GM21619 (cell line): Measurements from ENCODE around the gene SEMA6A.
"Not testable (repeated sequence)": the region's sequence is repeated elsewhere in the genome, so short reads cannot be mapped to it uniquely, and the experiment has no call there.

Source experiments
- ATAC-seq: cut with Tn5 transposase; IDR thresholded peaks from one replicate; pipeline ENCODE4 v1.9.1; 2021; ENCODE audit not compliant: unreplicated experiment

SEMA6A gene

DNA sequence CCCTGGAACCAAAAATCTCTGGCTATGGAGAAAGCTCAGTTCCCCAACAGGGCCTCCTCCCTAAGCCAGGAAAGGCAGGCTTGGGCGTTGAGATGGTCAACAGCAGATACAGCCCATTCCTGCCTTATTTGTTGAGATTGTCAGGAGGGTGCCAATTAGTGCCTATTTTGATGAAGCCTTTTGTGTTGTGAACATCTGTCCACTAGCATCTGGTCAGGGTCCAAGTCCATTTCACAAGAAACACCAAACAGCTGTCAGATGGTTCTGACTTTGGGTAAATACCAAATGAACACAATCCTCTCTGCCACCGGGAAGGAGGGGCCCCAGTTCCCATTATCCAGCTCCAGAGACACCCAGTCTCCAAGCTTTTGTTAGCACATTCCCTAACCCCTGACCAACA, 19.9 kb downstream of the SEMA6A start:
- ATAC-seq = no peak

DNA sequence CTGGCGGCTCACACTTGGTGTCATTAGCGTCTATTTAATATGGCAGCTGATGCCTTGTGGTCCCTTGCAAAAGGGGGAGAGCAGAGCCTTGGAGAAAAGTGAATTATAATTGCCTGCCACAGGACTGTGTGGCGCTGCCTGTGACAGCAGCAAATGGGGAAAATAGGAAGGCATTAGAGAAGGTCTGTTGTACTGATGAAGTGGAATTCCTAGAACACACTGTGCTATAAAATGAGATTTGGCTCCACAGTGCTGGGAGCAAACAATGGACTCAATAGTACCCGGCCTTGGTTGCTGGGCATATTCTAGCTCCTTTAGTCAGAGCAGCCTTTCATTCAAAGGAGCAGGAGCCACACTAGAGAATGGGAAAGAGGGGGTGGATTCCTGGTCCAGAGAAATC, 21.3 kb downstream of the SEMA6A start:
- no peak for ATAC-seq

DNA sequence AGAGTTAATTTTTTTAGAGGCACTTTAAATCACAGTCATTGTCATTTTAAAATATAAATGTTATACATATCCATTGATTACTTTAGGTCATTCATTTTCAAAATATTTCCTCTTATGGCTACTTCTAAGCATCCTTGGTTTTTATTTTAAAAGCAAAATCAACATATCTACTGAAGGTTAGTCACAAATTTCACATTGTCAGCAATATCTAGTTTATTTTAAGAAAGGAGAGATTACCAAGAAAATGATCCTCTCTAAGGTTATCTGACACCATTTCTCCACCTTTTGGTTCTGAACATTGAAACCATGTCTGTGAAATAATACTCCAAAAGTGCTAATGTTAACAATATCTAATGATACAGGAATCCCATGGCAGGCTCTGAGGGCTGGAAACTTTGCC, 24.5 kb downstream of the SEMA6A start:
- ATAC-seq = no peak

DNA sequence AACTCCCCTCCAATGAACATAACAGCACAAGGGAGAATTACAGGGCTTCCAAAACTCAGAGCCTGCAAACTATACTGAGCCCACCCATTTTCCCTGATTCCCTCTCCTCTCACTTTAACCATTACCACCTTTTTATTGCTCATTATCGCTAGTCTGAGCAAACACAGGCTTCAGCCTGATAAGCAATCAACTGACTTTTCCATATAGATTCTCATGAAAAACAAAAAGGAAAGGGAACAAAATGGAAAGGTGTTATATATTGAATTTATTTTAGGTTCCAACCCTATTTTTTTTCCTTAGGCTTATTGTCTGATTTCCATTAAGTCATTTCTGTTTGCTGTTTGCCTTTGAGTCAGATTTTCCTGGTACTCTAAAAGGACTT, 27.9 kb downstream of the SEMA6A start:
- no peak for ATAC-seq

DNA sequence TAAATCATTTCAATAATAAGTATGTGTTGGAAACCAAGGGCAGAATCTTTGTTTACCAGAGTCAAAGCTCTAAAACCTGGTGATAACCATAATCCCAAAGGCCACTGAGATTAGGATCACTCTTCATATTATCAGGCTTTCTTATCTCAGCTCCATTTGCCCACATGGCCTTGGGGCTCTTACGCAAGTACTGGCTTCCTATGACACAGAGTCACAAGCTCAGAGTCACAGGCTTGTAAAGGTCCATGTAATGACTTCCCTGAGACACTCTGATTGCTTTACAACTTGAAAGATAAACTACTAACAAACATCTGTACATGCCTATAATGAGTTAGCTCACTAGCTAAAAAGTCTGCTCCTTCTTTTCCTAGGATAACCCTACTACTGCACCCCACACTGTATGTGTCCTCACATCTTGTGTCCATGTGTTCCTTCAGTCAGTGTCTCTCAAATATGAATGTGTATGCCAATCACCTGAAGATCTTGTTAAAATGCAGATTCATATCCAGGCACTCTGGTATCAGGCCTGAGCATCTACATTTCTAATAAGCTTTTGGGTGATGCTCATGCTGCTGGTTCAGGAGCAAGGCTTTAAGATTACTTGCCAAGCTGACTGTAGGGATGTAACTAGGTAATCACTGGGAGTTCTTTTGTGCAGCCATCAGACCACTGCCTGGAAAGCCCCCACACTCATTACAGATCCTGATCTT, 28.4 kb downstream of the SEMA6A start:
- no peak for ATAC-seq

DNA sequence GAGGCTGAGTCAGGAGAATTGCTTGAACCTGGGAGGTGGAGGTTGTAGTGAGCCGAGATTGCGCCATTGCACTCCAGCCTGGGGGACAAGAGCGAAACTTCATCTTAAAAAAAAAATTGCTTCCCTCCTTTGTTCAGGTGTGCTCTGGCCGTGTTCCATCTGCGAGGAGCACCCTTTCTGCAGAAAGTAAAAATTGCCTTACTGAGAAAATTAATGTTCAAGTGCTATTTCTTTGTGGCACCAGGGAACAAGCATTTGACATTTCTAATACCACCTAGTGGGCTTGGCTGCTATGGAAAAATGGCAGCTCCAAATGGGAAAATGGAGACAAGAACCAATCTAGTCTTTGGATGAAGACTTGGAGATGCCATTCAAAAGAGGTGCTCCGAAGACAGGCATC, 29.2 kb downstream of the SEMA6A start:
- not testable (repeated sequence) for ATAC-seq

DNA sequence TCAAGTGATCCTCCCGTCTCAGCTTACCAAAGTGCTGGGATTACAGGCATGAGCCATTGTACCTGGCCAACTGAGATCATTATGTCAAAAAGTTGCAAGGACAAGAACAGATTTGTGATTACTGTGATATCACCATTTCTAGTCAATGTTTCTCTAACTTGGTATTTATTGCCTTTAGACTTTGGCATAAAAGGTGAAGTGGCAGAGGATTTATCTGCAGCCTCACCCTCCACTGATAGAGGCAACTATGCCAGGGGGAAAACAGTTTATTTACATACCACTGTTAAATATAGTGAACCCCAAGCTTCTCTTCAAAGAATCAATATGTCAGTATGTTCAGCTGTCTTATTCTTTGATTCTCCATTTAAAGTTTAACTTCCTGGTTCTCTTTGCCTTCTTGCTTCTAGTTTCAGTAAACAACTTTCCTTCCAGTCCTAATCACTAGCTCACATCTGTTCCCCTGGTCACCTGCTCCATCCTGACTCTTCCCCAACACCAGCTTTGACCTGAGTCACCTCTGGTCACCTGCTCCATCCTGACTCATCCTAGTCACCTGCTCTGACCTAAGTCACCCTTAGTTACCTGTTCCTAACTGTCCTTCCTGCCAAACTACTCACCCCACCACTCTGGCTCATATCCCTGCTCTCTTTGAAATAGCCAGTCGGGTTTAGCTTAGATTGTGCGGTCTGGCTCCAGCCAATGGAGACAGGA, 29.9 kb downstream of the SEMA6A start:
- no peak for ATAC-seq

DNA sequence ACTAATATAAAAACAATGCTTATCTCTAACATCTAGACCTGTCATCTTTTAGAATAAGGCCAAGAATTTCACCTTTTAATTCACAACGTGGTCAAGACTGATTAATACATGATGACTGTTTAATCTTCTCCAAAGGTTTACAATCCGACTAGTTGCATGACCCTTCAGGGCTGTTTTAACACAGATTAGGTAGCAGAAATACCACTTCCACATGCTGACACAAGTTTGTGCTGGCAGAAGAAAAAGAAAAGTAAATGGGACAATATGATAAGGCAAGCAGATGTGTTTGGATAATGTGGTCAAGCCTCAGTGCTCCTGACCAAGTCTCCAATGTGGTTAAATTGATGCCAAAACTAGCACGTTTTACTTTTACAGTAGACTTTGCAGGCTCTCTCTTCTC, 31.1 kb downstream of the SEMA6A start:
- ATAC-seq = no peak

DNA sequence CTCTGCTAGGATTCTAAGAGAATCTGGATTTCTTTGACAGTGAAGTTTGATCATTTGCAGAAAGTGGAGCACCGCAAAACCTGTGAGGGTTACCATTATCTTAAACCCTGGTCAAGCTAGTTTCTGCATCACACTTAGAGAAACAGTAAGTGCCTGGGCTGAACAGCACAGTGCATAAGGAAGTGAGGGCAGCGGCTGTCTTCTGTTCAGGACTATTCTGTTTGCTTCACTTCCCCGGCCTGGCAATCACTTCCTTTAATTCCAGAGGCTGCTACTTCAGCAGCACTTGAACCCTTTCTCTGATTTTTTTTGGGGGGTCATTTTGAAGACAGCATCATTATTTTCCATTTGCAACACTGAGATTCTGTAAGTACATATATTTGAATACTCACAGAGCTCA, 32.0 kb downstream of the SEMA6A start:
- no peak for ATAC-seq

DNA sequence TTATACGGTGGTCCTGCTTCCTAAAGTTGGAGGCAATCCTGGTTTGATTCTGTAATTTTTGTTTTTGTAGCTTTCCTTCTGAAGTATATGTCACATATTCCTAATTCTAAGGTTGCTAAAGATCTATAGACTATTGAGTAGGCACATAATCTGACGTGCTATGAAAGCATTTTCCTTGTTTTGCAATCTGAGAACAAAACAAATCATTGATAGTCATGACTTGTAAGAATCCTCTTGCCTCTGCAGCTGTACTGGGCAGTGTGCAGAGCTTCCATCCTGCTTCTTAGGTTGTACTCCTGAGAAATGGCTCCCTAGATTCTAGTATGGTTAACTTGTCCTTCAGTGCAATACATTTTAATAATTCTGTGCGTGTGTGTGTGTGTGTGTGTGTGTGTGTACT, 35.4 kb downstream of the SEMA6A start:
- no peak for ATAC-seq

DNA sequence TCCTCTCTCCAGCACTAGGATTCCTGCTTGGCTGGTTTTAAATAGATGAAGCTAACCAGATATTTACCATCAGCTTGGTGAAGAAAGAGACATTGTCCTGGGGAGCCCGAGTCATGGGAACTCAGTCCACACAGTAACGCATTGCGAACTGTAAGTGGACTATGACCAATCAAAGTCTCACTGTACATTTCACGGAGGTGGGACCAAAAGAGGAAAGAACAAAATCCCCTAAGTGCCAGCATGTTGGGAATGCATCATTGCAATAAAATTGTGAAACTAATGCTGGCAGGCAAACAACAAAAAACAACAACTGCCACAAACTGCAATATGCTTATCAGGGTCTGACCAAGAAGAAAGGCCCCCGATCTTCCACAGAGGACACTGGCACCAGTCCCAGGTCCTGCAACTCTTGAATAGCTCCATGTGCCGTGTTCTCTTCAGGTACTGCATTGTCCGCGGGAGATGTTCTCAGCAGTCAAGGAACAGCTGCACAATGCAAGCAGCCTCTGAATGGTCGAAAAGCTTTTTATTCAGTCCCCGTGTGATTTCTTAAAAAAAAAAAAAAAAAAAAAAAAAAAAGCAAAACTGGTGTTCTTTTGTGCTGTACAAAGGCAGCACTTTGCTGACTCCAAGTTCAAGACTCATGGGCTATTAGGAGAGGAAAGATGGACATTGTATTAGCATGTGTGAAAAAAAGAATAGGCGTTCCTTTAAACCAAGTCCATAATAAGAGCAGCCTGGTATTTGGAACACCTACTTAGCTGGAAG, 38.1 kb downstream of the SEMA6A start:
- ATAC-seq = no peak

DNA sequence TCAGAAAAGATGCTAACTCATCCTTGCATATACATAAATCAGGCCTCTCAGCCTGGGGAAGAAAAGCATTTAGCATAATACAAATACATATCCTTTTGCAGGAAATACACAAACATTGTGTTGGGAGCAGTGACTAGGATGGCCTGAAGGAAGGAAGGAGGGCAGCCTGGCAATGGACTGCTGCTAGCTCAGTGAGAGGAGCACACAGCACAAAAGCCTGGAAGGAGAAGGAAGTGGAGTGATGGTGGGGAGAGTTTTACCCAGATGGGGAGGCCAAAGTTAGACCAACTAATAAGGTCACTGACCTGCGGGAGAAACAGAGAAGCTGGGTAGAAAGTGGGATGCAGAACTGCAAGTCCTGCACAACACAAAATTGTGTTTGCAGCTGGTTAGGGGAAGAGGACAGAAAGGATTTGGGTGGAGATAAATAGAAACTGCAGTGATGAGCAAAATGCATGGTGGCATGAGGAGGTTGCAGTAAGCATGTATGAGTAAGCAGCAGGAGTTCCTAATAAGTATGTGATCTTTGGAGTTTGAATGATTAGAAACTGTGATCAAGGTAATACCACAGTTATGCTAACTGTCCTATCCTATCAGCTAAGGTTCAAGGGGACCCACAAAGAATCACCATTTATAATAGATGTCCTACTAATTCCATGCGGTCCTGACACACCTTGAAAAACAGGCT, 39.5 kb downstream of the SEMA6A start:
- no peak for ATAC-seq

DNA sequence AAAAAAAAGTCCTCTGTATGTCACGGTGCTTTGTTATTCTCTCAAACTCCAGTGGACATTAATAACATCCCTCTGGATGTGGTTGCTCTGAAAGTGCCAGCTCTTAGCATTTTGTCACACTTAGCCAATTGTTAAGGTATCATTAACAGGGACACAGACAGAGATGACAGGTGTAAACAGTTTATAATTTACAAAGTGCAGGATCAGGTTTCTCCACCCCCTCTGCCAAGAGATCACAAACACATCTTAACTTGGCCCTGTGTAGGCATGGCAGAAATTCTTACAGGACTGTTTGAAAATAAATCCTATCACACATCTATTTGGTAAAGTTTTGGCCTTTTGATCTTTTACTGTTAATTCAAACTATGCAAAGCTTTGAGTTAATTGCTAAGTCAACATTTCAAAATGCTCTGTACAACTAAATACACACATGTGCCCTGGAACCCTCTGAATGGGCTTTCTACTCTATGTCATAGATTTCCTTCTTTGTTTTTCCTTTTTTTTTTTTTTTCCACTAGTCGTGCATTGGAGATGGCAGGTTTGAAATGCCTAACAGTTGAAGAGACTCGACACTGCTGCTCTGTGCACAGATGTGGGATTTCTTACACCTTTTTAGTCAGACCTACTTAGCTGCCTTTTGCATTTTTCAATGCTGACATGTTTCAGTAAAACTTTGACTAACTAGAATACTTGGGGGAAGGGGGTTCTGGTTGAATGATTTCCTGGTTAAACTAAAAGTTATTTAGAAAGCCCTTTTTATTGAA, 41.7 kb downstream of the SEMA6A start:
- ATAC-seq = peak; percentile 59

DNA sequence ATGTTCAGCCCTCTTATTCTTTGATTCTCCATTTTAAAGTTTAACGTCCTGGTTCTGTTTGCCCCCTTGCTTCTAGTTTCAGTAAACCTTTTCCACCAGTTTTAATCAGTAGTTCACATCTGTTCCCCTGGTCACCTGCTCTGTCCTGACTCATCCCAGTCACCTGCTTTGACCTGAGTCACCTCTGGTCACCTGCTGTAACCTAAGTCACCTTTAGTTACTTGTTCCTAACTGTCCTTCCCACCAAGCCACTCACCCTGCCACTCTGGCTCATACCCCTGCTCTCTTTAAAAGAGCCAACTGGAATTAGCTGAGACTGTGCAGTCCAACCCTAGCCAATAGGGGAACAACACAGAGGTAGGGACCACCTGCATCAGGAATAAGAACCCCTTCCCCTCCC, 43.0 kb downstream of the SEMA6A start:
- ATAC-seq = no peak

DNA sequence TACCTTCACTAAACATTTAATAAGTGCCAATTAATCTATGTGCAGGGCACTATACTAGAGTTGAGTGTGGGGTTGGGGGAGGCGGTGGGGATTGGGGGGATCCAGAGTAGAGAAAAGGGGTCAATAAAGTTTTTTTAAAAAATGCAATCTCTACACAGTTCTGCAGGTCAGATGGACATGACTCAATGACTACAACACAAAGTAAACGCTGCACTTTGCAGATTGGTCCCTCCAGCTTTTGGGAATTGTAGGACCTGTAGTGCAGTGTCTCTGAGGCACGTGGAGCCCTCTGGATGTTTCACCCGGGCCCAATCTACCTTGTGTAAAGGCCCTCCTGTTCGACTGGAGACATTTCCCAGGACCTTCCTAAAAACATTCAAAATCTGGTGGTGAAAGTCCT, 43.5 kb downstream of the SEMA6A start:
- no peak for ATAC-seq

DNA sequence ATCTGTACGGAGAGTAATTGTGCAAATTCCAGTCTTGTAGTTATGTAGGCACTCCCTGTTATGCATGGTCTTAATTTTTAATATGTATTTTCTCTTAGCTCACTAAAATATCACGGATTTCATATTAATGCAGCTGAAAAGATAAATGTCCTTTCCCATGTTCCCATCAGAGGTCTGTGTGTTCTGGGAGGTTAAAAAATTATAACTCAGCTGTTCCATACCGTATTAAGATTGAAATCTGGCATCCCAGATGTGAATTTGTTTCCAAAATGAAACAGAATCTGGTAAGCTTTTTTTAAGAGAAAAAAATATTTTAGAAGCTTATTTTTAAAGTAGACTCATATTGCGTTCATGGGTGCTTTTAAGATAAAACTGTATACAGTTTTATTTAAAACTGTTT, 44.3 kb downstream of the SEMA6A start:
- ATAC-seq = no peak

DNA sequence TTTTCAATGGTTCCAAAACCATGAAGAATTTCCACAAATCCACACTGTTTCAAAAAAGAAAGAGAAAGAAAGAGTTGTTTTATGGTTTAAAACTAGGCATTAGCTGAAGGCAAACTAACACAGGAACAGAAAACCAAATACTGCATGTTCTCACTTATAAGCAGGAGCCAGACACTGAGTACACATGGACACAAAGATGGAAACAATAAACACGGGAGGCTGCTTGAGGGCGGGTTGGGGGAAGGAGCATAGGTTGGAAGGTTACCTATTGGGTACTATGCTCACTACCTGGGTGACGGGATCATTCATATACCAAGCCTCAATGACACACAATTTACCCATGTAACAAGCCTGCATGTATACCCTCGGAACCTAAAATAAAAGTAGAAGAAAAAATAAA, 45.0 kb downstream of the SEMA6A start:
- no peak for ATAC-seq

DNA sequence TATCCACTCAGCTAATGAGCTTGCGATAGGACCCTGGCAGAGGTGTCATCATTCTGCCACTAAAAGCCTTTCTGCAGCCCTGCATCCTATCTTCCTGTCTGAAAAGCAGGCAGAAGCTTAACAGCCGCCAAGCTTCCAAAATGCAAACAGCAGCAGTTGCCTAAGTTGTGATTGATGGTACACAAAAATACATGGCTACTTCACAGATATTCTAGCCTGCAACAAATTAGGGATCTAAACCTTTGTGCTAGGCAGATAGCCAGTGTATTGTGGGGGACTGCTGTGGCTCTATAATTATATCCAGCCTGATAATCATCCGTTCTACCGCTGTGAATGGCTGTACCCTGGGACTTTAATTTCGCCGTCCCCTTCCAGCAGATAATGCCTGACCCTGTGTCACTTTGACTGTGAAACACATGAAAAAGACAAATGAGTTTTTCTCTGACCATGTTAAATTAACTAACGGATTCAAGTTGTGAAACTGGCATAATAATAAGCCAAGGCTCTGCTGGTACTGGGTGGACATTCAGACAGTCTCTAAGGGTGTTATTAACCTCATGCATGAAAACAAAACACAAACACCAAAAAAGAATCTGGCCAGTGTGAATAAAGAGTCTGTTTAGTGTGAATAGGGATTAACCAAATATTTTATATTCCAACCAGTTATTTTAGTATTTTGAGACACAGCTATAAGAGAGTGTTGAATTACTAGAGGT, 45.9 kb downstream of the SEMA6A start:
- no peak for ATAC-seq

DNA sequence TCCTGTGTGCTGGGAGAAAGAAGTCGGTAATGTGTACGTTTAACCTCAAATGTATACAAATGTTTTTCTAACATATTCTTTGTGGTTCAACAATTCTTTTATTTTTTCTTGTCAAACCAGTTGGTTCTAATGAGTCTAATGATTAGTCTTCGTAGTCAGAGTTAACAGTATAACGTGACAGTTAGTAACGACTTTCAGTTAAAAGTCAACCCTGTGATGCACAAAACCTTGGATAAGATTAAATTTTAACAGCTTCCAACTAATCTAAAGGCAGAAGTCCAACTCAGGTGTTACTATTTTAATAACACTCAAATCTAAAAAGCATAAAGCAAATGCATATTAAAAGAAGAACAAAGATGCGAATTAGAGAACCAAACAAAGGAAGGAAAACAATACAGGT, 47.0 kb downstream of the SEMA6A start:
- ATAC-seq = no peak

DNA sequence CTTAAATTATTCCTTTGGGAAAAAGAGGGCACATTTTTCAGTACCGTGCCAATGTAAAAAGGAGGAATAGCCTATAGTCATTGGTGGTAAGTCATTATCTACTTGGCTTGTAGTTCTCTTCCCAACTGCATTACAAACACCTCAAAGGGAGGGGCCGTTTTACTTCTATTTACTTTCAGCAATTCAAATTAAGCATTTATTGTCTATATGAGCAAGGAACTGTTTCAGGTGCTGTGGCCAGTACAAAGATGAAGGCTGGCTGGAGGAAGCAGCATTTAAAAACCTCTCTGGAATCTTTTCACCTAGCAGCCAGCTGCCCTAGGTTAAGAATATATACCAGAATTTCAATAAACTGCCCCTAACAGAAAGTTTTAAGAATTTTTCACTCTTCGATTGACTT, 48.9 kb downstream of the SEMA6A start:
- no peak for ATAC-seq
